Gastrocnemius medialis (tissue), 4 donors: ENCODE data around the gene GOLGA6L22.
"Not testable (repeated sequence)": the region's sequence is repeated elsewhere in the genome, so short reads cannot be mapped to it uniquely, and the experiment has no call there.

ENCODE experiments used
- CTCF ChIP-seq, 5 experiments: fragments of 450-650 bp in 3 of 5; fragments of 200-600 bp in 2 of 5; sonication (generic) in 2 of 5; IDR thresholded peaks in 4 of 5; conservative IDR thresholded peaks in 1 of 5; 1 replicate in 4 of 5; 2 replicates in 1 of 5; pipeline ENCODE4 v1.5.1; 2016 to 2019; ENCODE audit warnings: antibody characterized with exemption in 5 of 5, mild to moderate bottlenecking in 3 of 5, moderate library complexity in 3 of 5
- POLR2A ChIP-seq, 2 donors: fragments of 450-650 bp; IDR thresholded peaks; one replicate each; pipeline ENCODE4 v1.6.1; 2017; ENCODE audit warnings: antibody characterized with exemption in 2 of 2, mild to moderate bottlenecking in 2 of 2, moderate library complexity in 2 of 2

- TF ChIP-seq CTCF (IDR thresholded peaks at IDR 0.05 in 4 of 5, conservative IDR thresholded peaks at IDR 0.05 in 1 of 5); POLR2A (IDR thresholded peaks at IDR 0.05): not testable (repeated sequence)
These were observed 35.9 kb downstream of the GOLGA6L22 start for GRCh38 chr15:22494490-22495113.
